Measurements from ENCODE around the gene WDR1. TPM values are rescaled to one million over a fixed set of nuclear protein-coding genes. Genes with fewer than 3 reads are reported as not detected.

The WDR1 gene, protein sequence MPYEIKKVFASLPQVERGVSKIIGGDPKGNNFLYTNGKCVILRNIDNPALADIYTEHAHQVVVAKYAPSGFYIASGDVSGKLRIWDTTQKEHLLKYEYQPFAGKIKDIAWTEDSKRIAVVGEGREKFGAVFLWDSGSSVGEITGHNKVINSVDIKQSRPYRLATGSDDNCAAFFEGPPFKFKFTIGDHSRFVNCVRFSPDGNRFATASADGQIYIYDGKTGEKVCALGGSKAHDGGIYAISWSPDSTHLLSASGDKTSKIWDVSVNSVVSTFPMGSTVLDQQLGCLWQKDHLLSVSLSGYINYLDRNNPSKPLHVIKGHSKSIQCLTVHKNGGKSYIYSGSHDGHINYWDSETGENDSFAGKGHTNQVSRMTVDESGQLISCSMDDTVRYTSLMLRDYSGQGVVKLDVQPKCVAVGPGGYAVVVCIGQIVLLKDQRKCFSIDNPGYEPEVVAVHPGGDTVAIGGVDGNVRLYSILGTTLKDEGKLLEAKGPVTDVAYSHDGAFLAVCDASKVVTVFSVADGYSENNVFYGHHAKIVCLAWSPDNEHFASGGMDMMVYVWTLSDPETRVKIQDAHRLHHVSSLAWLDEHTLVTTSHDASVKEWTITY
- 181 and 237 TPM in 2 replicates for total RNA-seq (2014; rRNA removed; shearing (Covaris generic); ENCODE audit: low replicate concordance)

DNA sequence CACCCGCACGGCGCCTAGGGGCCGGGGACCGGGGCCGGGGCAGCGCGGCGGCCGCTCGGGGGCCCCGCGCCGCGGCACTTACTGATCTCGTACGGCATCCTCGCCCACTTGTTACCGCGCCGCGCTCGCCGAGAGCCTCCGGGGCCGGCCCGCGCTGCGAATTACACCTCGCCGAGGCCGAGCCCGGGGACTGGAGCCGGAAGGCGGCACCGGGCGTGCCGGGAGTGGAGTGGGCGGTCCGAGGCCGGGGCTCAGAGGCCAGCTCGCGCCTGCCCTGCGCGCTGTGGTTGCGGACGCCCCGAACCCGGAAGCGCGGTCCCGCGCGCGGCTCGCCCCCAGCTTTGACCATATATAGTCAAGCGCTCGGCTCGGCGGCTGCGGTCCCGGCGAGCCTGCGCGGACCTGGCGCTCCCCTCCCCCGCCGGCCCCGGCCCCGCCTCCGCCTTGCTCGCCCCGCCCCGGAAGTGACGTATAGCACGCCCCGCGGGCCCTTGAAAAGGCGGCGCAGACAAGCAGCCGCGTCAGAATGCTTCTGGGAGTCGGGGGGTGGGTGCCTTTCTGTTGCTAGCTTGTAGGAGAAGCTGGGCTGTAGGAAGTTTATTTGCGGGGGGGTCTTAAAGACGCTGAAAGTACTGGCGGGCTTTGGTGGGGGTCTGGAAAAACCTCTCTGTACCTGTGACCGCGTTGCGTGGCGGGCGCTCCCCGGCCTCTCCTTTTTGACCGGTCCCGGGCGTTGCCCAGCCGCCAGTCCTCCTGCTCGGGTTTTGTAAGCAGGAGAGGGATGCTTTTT is at the start of gene WDR1:
WDR1 (minus strand) TSS at position 231 of the 790 bp plus-strand sequence; CDS start at position 98, 133 bp downstream.
- H3K36me3 ChIP-seq: peaks cover 39% of the 10 kb centered on the region
- no peaks in the 10 kb centered on the region for H3K9me3 ChIP-seq

DNA sequence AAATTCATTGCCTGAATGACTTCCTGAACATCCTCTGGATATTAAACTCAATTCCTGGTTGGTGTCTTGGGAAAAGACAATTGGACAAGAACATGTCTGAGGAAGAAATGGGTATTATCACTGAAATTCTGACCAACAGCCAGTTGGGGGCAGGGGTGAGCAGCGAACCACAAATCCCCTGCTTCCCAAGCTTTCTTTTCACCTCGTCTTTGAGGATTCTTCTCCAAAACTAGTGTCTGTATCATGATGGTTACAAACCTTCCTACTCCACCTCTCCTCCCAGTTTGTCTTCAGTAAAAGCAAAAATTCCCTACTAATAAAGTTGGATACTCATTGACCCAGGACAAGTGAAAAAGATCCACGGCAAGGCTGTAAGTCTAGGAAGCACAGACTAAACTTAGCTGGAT is 48.3 kb upstream of the WDR1 start:
- no peaks in the 10 kb centered on the region for H3K36me3 ChIP-seq
- H3K9me3 ChIP-seq: no peaks in the 10 kb centered on the region
- DNase-seq: no peak
- H3K4me3 ChIP-seq: no peak overlapping the region
- H3K27me3 ChIP-seq: no peaks in the 10 kb centered on the region

More for the DNA sequence above, at the start of gene WDR1:
- DNase-seq: peak; percentile 92
- Histone ChIP-seq H3K27me3 (no peaks in the 10 kb centered on the region), H3K4me3 (peak within 1 kb of the TSS; percentile 68)

- Histone ChIP-seq H3K4me3 (no peak overlapping the region), H3K27me3 (no peaks in the 10 kb centered on the region), H3K36me3 (no peaks in the 10 kb centered on the region), H3K9me3 (no peaks in the 10 kb centered on the region)
- DNase-seq: no peak
These were observed 46.7 kb upstream of the WDR1 start for GRCh38 chr4:10163296-10163695.

DNA sequence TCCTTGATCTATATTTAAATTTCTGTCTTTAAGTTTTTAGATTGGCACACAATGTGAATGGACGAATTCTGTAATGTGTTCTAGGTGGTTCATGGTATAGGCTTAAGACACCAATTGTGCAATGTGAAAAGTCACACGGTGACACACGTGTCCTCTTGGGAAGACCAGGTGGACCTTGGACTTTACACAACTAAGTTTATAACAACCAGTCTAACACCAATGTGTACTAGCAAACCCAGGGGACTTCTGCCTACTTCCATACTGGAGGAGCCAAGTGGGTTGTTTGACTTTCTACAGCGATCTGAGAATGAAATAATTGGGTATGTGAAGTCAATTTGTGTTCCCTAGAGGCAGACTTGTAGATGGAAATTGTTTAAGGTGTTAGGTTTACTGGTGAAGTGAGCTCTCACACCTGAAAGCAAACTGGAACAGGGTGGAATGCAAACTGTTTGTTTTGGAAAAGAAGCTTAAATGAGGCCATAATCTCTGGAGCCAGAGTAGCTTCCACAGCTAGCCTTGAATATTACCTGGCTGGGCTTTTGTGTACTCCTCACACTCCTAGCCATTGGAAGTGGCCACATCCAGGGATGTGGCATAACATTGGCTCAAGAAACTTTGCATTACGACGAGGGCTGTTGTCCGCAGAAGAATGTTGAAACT is 45.9 kb upstream of the WDR1 start:
- H3K4me3 ChIP-seq: no peak overlapping the region
- no peaks in the 10 kb centered on the region for H3K36me3 ChIP-seq
- H3K27me3 ChIP-seq: no peaks in the 10 kb centered on the region
- no peaks in the 10 kb centered on the region for H3K9me3 ChIP-seq
- DNase-seq: no peak

- no peak for DNase-seq
- Histone ChIP-seq H3K4me3 (no peak overlapping the region), H3K36me3 (no peaks in the 10 kb centered on the region), H3K27me3 (no peaks in the 10 kb centered on the region), H3K9me3 (no peaks in the 10 kb centered on the region)
These were observed 45.2 kb upstream of the WDR1 start for GRCh38 chr4:10161840-10162239.

DNA sequence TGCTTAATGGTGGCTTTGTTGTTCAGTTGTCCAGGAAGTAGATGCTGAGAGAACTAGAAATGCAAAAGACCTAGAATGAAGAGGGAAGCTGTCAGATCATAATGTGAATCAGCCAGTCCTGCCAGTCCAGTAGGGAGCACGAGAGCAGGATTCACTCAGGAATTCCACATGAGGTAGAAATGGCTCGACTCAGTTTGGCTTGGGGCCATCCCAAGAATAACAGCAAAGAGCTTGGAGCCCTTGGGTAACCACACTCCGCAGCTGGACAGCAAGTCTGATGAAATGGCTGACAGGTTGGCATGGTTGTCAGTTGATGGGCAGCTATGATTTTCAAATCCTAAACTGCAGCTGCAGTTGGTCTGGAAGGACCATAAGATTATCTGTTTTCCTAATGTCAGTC is 44.5 kb upstream of the WDR1 start:
- H3K36me3 ChIP-seq: no peaks in the 10 kb centered on the region
- H3K9me3 ChIP-seq: no peaks in the 10 kb centered on the region
- no peaks in the 10 kb centered on the region for H3K27me3 ChIP-seq
- DNase-seq: no peak
- H3K4me3 ChIP-seq: no peak overlapping the region

GRCh38 chr4:10160281-10160856 is 43.8 kb upstream of the WDR1 start:
- H3K36me3 ChIP-seq: no peaks in the 10 kb centered on the region
- DNase-seq: no peak
- no peak overlapping the region for H3K4me3 ChIP-seq
- H3K27me3 ChIP-seq: no peaks in the 10 kb centered on the region
- H3K9me3 ChIP-seq: no peaks in the 10 kb centered on the region

- DNase-seq: no peak
- no peaks in the 10 kb centered on the region for H3K9me3 ChIP-seq
- H3K36me3 ChIP-seq: no peaks in the 10 kb centered on the region
- H3K4me3 ChIP-seq: no peak overlapping the region
- H3K27me3 ChIP-seq: no peaks in the 10 kb centered on the region
These were observed 43.1 kb upstream of the WDR1 start for GRCh38 chr4:10159671-10160070.

GRCh38 chr4:10158333-10158942 is 41.8 kb upstream of the WDR1 start:
- Histone ChIP-seq H3K27me3 (no peaks in the 10 kb centered on the region), H3K36me3 (no peaks in the 10 kb centered on the region), H3K4me3 (no peak overlapping the region), H3K9me3 (no peaks in the 10 kb centered on the region)
- no peak for DNase-seq

GRCh38 chr4:10157478-10158332 is 41.1 kb upstream of the WDR1 start:
- no peak overlapping the region for H3K4me3 ChIP-seq
- DNase-seq: peak; percentile 15
- no peaks in the 10 kb centered on the region for H3K9me3 ChIP-seq
- H3K36me3 ChIP-seq: no peaks in the 10 kb centered on the region
- H3K27me3 ChIP-seq: no peaks in the 10 kb centered on the region

- Histone ChIP-seq H3K9me3 (no peaks in the 10 kb centered on the region), H3K36me3 (no peaks in the 10 kb centered on the region), H3K27me3 (no peaks in the 10 kb centered on the region), H3K4me3 (no peak overlapping the region)
- no peak for DNase-seq
These were observed 37.6 kb upstream of the WDR1 start for GRCh38 chr4:10154241-10154640.

DNA sequence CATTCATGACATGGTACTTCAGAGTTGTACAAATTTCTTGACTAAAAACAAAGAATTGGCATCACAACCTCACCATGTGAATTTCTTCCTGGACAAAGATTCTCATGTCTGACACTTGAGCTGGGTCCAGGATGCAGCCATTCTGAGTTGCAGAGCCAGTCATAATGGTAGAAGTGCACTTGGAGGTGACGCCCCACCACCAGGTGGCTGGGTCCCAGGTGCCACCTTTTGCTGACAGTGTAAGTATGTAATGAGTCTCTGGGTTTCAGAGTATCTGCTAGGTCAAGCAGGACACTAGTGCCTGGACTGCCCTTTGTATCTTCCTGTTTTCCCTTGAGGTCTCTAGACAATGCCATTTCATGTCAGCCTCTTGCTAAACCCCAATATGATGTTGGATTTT is 36.6 kb upstream of the WDR1 start:
- Histone ChIP-seq H3K9me3 (no peaks in the 10 kb centered on the region), H3K27me3 (no peaks in the 10 kb centered on the region), H3K4me3 (no peak overlapping the region), H3K36me3 (no peaks in the 10 kb centered on the region)
- DNase-seq: no peak

DNA sequence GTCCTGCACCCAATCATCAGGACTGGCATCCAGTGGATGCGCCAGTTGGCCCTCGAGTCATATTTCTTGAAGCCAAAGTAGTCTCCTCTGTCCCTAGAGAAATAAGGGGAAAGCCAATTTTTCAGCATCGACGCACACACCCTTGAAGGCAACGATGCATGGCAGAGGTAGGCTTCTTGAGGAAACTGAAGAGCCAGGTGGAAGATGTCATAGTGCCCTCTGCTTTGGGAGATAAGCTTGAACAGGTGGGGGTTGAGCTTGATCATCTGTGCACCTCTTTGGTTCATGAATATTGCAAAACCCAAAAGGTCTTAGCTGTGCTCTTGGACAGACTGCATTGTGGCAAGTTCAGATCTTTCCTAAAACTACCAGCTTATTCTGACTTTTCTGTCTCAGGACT is 34.6 kb upstream of the WDR1 start:
- DNase-seq: no peak
- no peak overlapping the region for H3K4me3 ChIP-seq
- no peaks in the 10 kb centered on the region for H3K27me3 ChIP-seq
- no peaks in the 10 kb centered on the region for H3K9me3 ChIP-seq
- H3K36me3 ChIP-seq: no peaks in the 10 kb centered on the region

DNA sequence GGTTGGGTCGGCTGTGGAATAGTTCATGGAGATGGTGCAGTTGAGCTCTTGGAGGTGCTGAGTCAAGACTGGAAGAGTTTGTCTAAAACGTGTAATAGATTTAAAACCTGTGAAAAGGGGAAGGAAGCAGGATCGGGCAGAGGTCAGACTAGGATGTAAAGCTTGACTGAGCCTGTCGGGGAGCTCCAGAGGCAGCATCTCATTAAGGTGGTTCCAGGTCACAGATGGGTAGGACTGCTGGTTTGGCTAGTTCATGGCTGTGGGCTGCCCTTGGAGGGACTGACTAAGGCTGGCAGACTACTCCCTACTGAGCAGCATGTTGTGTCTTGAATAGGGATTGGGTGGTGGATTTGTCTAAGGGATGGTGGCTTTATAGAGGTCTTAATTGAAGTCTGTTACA is 28.4 kb upstream of the WDR1 start:
- no peak for DNase-seq
- no peaks in the 10 kb centered on the region for H3K9me3 ChIP-seq
- H3K27me3 ChIP-seq: no peaks in the 10 kb centered on the region
- no peak overlapping the region for H3K4me3 ChIP-seq
- H3K36me3 ChIP-seq: no peaks in the 10 kb centered on the region

DNA sequence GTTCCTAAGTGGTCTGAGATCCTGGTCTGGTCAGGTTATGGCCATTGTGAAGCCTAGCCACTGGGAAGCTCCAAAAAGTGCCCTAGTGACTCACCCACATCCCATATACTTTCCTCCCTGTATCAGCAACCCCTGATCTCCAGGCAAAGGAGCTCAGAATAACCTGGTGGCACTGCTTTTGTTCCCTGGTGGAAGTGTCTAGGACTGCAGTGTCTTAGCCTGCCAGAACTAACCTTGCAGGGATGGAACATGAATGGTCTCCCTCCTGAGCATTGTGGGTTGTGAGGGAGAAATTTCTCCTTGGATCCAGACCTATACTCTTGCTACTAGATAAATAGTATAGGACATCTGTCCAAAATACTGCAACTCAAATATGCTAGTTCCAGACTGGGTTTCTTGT is 27.9 kb upstream of the WDR1 start:
- DNase-seq: no peak
- Histone ChIP-seq H3K4me3 (no peak overlapping the region), H3K9me3 (no peaks in the 10 kb centered on the region), H3K27me3 (no peaks in the 10 kb centered on the region), H3K36me3 (no peaks in the 10 kb centered on the region)

Data from MG63 (cell line).